HAP-1 (cell line): ENCODE results near the gene LRP3.
"Not testable (repeated sequence)": the region's sequence is repeated elsewhere in the genome, so short reads cannot be mapped to it uniquely, and the experiment has no call there.

Source experiments
- DNase-seq, 2 experiments: peaks; one replicate each; pipeline ENCODE4 v3.0.0-alpha.2; 2016 to 2020; ENCODE audit warnings: low spot score in 2 of 2
- H3K27me3 ChIP-seq: fragments of 250-450 bp; sonication (Bioruptor Pico); 2 replicates; pipeline ENCODE4 v1.5.1; 2020; ENCODE audit warnings: low read depth, mild to moderate bottlenecking, moderate library complexity
- H3K36me3 ChIP-seq: fragments of 250-450 bp; sonication (Bioruptor Pico); replicated peaks from 2 replicates; pipeline ENCODE4 v1.5.1; 2020; ENCODE audit warnings: mild to moderate bottlenecking
- H3K4me1 ChIP-seq: fragments of 250-450 bp; sonication (Bioruptor Pico); 2 replicates; pipeline ENCODE4 v1.5.1; 2020; ENCODE audit warnings: mild to moderate bottlenecking
- H3K4me3 ChIP-seq: fragments of 250-450 bp; sonication (Bioruptor Pico); 2 replicates; pipeline ENCODE4 v1.5.1; 2020; ENCODE audit warnings: mild to moderate bottlenecking, moderate library complexity
- H3K9me3 ChIP-seq: fragments of 250-450 bp; sonication (Bioruptor Pico); 2 replicates; pipeline ENCODE4 v1.5.1; 2020; ENCODE audit warnings: mild to moderate bottlenecking, moderate library complexity
- in situ Hi-C: fragments of 300-500 bp; cut with MboI; formaldehyde crosslinking; loops from 3 replicates; pipeline ENCODE4 v1.14.3; 2020; ENCODE audit warnings: low sequenced_read_pairs, inconsistent platforms, mixed read lengths

The LRP3 gene

GRCh38 chr19:33208371-33208895 lies 14.3 kb downstream of the LRP3 start:
- no peak overlapping the region for H3K4me3 ChIP-seq
- H3K4me1 ChIP-seq: no peaks in the 10 kb centered on the region
- in situ Hi-C loops: no loop called here
- no peaks in the 10 kb centered on the region for H3K9me3 ChIP-seq
- peaks cover 14% of the 10 kb centered on the region for H3K36me3 ChIP-seq
- H3K27me3 ChIP-seq: no peaks in the 10 kb centered on the region
- no peak for DNase-seq

GRCh38 chr19:33208904-33209849 lies 15.0 kb downstream of the LRP3 start:
- peaks cover 14% of the 10 kb centered on the region for H3K36me3 ChIP-seq
- H3K4me3 ChIP-seq: no peak overlapping the region
- H3K4me1 ChIP-seq: no peaks in the 10 kb centered on the region
- H3K27me3 ChIP-seq: no peaks in the 10 kb centered on the region
- DNase-seq: no peak
- in situ Hi-C loops: no loop called here
- no peaks in the 10 kb centered on the region for H3K9me3 ChIP-seq

- H3K4me1 ChIP-seq, H3K9me3 ChIP-seq, H3K27me3 ChIP-seq, in situ Hi-C loops, H3K4me3 ChIP-seq, DNase-seq: not testable (repeated sequence)
- H3K36me3 ChIP-seq: peaks cover 10% of the 10 kb centered on the region
Measured at GRCh38 chr19:33209850-33210230, 15.7 kb downstream of the LRP3 start.

- H3K4me3 ChIP-seq: no peak overlapping the region
- no peaks in the 10 kb centered on the region for H3K4me1 ChIP-seq
- H3K27me3 ChIP-seq: no peaks in the 10 kb centered on the region
- H3K36me3 ChIP-seq: peaks cover 8% of the 10 kb centered on the region; the same call in 1 of the 2 replicates
- H3K9me3 ChIP-seq: no peaks in the 10 kb centered on the region
- in situ Hi-C loops: no loop called here
- DNase-seq: no peak
Measured at GRCh38 chr19:33210266-33210940, 16.3 kb downstream of the LRP3 start.

- in situ Hi-C loops: no loop called here
- no peaks in the 10 kb centered on the region for H3K27me3 ChIP-seq
Measured at GRCh38 chr19:33211794-33212435, 17.8 kb downstream of the LRP3 start.

GRCh38 chr19:33212436-33213172 lies 18.5 kb downstream of the LRP3 start:
- in situ Hi-C loops: no loop called here
- H3K36me3 ChIP-seq: no peaks in the 10 kb centered on the region
- no peak for DNase-seq

More at GRCh38 chr19:33211794-33212435, 17.8 kb downstream of the LRP3 start:
- Histone ChIP-seq H3K4me3 (no peak overlapping the region), H3K9me3 (no peaks in the 10 kb centered on the region), H3K36me3 (0 out of 2 replicates have a peak, but pooled peaks cover 2% of the 10 kb centered on the region), H3K4me1 (no peaks in the 10 kb centered on the region)
- DNase-seq: no peak

GRCh38 chr19:33214596-33214995 lies 20.5 kb downstream of the LRP3 start:
- H3K36me3 ChIP-seq: no peaks in the 10 kb centered on the region
- no peaks in the 10 kb centered on the region for H3K4me1 ChIP-seq
- in situ Hi-C loops: no loop called here
- no peaks in the 10 kb centered on the region for H3K27me3 ChIP-seq
- peak in 1 of 2 experiments; percentile 52 for DNase-seq
- H3K4me3 ChIP-seq: no peak overlapping the region
- H3K9me3 ChIP-seq: no peaks in the 10 kb centered on the region

More at GRCh38 chr19:33212436-33213172, 18.5 kb downstream of the LRP3 start:
- Histone ChIP-seq H3K27me3 (no peaks in the 10 kb centered on the region), H3K4me1 (no peaks in the 10 kb centered on the region), H3K9me3 (no peaks in the 10 kb centered on the region), H3K4me3 (no peak overlapping the region)

GRCh38 chr19:33215438-33216197 lies 21.5 kb downstream of the LRP3 start:
- in situ Hi-C loops: no loop called here
- Histone ChIP-seq H3K36me3 (no peaks in the 10 kb centered on the region), H3K4me3 (no peak overlapping the region), H3K4me1 (no peaks in the 10 kb centered on the region), H3K27me3 (peaks cover 4% of the 10 kb centered on the region; the same call in 1 of the 2 replicates), H3K9me3 (no peaks in the 10 kb centered on the region)
- DNase-seq: no peak

- H3K9me3 ChIP-seq: no peaks in the 10 kb centered on the region
- in situ Hi-C loops: no loop called here
- peaks cover 11% of the 10 kb centered on the region for H3K27me3 ChIP-seq
- DNase-seq: no peak
- H3K4me3 ChIP-seq: no peak overlapping the region
- H3K36me3 ChIP-seq: no peaks in the 10 kb centered on the region
- no peaks in the 10 kb centered on the region for H3K4me1 ChIP-seq
Measured at GRCh38 chr19:33216198-33216830, 22.2 kb downstream of the LRP3 start.

GRCh38 chr19:33217881-33218280 lies 23.8 kb downstream of the LRP3 start:
- Histone ChIP-seq H3K9me3 (no peaks in the 10 kb centered on the region), H3K4me3 (no peak overlapping the region), H3K27me3 (peaks cover 13% of the 10 kb centered on the region), H3K4me1 (no peaks in the 10 kb centered on the region), H3K36me3 (no peaks in the 10 kb centered on the region)
- no peak for DNase-seq
- in situ Hi-C loops: no loop called here

- Histone ChIP-seq H3K4me3 (no peak overlapping the region), H3K27me3 (peaks cover 13% of the 10 kb centered on the region), H3K9me3 (no peaks in the 10 kb centered on the region), H3K4me1 (no peaks in the 10 kb centered on the region), H3K36me3 (no peaks in the 10 kb centered on the region)
- no peak for DNase-seq
- in situ Hi-C loops: no loop called here
Measured at GRCh38 chr19:33219261-33219815, 25.2 kb downstream of the LRP3 start.

GRCh38 chr19:33220115-33220514 lies 26.0 kb downstream of the LRP3 start:
- Histone ChIP-seq H3K4me1 (no peaks in the 10 kb centered on the region), H3K4me3 (no peak overlapping the region), H3K36me3 (no peaks in the 10 kb centered on the region), H3K27me3 (peaks cover 21% of the 10 kb centered on the region), H3K9me3 (no peaks in the 10 kb centered on the region)
- in situ Hi-C loops: no loop called here
- no peak for DNase-seq
